SK-N-SH (cell line): ENCODE results near the gene MRPS21. TPM values are rescaled to one million over a fixed set of nuclear protein-coding genes. Genes with fewer than 3 reads are reported as not detected.

Source experiments
- CTCF ChIA-PET: fragments of 300-600, 350-600 bp; formaldehyde crosslinking; extraction: SDS; loops from one replicate; lab custom pipeline; 2021; lab: Yijun Ruan, JAX
- POLR2A ChIA-PET: fragments of 350-600 bp; sonication (Branson Sonifier 250); formaldehyde crosslinking; extraction: SDS; loops from one replicate; lab custom pipeline; 2020; ENCODE audit warnings: antibody characterized with exemption, inconsistent platforms; lab: Yijun Ruan, JAX
- DNase-seq: peaks from one replicate; pipeline ENCODE4 v3.0.0; 2012
- H2AFZ ChIP-seq: fragments of 200-600 bp; sonication (generic); 2 replicates; pipeline ENCODE4 v1.8.1; 2016; ENCODE audit warnings: antibody characterized with exemption, mild to moderate bottlenecking, low read depth
- H3F3A ChIP-seq: fragments of 200-600 bp; sonication (generic); replicated peaks from 2 replicates; pipeline ENCODE3; 2016; ENCODE audit warnings: antibody characterized with exemption, mild to moderate bottlenecking; ENCODE audit not compliant: insufficient read depth
- H3K27ac ChIP-seq, 2 experiments: fragments of 200-500 bp in 1 of 2; fragments of 200-600 bp in 1 of 2; sonication (Bioruptor generic) in 1 of 2; sonication (generic), shearing (Covaris generic) in 1 of 2; 2 replicates each; pipeline versions ENCODE4 v1.5.1 to v1.6.1; 2014 to 2016; ENCODE audit warnings: low read depth in 2 of 2, inconsistent platforms in 1 of 2, low read length in 1 of 2, mild to moderate bottlenecking in 1 of 2, mixed read lengths in 1 of 2
- H3K27me3 ChIP-seq: fragments of 200-600 bp; sonication (generic), shearing (Covaris generic); 2 replicates; pipeline ENCODE4 v1.6.1; 2016; ENCODE audit warnings: mixed run types; ENCODE audit not compliant: insufficient read depth
- H3K36me3 ChIP-seq, 2 experiments: fragments of 200-500 bp in 1 of 2; fragments of 200-600 bp in 1 of 2; sonication (Bioruptor generic) in 1 of 2; sonication (generic) in 1 of 2; replicated peaks in 1 of 2; 2 replicates each; pipeline versions ENCODE3 to v1.5.1; 2014 to 2016; ENCODE audit warnings: low read length in 1 of 2, mild to moderate bottlenecking in 1 of 2; ENCODE audit not compliant: insufficient read depth in 2 of 2, control insufficient read depth in 1 of 2
- H3K4me1 ChIP-seq, 2 experiments: fragments of 200-500 bp in 1 of 2; fragments of 200-600 bp in 1 of 2; sonication (Bioruptor generic) in 1 of 2; sonication (generic), shearing (Covaris generic) in 1 of 2; 2 replicates each; pipeline versions ENCODE4 v1.5.1 to v1.6.1; 2014 to 2016; ENCODE audit warnings: low read depth in 1 of 2, low read length in 1 of 2, mixed run types in 1 of 2; ENCODE audit not compliant: insufficient read depth in 2 of 2, control insufficient read depth in 1 of 2
- H3K4me2 ChIP-seq: fragments of 200-600 bp; sonication (generic), shearing (Covaris generic); 2 replicates; pipeline ENCODE4 v1.6.1; 2017; ENCODE audit warnings: mixed run types
- H3K4me3 ChIP-seq, 2 experiments: fragments of 200-500 bp in 1 of 2; fragments of 200-600 bp in 1 of 2; sonication (Bioruptor generic) in 1 of 2; sonication (generic), shearing (Covaris generic) in 1 of 2; 2 replicates each; pipeline versions ENCODE4 v1.5.1 to v1.8.1; 2014 to 2016; ENCODE audit warnings: low read depth in 2 of 2, inconsistent platforms in 1 of 2, low read length in 1 of 2, mild to moderate bottlenecking in 1 of 2, mixed read lengths in 1 of 2, moderate library complexity in 1 of 2
- H3K79me2 ChIP-seq: fragments of 200-600 bp; sonication (generic); 2 replicates; pipeline ENCODE4 v1.8.1; 2017; ENCODE audit warnings: mild to moderate bottlenecking; ENCODE audit not compliant: insufficient read depth
- H3K9ac ChIP-seq: fragments of 200-600 bp; sonication (generic); 2 replicates; pipeline ENCODE4 v1.6.1; 2017; ENCODE audit warnings: mixed run types
- H3K9me2 ChIP-seq: fragments of 200-600 bp; sonication (generic); 2 replicates; pipeline ENCODE4 v1.6.1; 2017; ENCODE audit warnings: mixed run types
- H3K9me3 ChIP-seq: fragments of 200-600 bp; sonication (generic); 2 replicates; pipeline ENCODE4 v1.6.1; 2017; ENCODE audit warnings: mixed run types, mild to moderate bottlenecking, moderate library complexity
- H4K20me1 ChIP-seq: fragments of 200-600 bp; sonication (generic); 2 replicates; pipeline ENCODE4 v1.6.1; 2017; ENCODE audit warnings: mild to moderate bottlenecking, mixed run types; ENCODE audit not compliant: insufficient read depth
- ELF1 ChIP-seq: IDR thresholded peaks from 2 replicates; pipeline ENCODE4 v1.4.0; 2012
- EP300 ChIP-seq, 2 experiments: IDR thresholded peaks; 2 replicates each; pipeline versions ENCODE4 v1.4.0 to v1.6.1; 2012; ENCODE audit warnings: borderline replicate concordance in 1 of 2, low read depth in 1 of 2, low read length in 1 of 2
- FOXM1 ChIP-seq: IDR thresholded peaks from 2 replicates; pipeline ENCODE4 v1.4.0; 2012; ENCODE audit warnings: low read depth, mild to moderate bottlenecking
- GATA2 ChIP-seq: sonication (generic); formaldehyde crosslinking; IDR thresholded peaks from 2 replicates; pipeline ENCODE4 v1.5.0; 2020; ENCODE audit warnings: mild to moderate bottlenecking, missing genetic modification reagents
- IRF3 ChIP-seq: fragments of 150-350 bp; IDR thresholded peaks from 2 replicates; pipeline ENCODE4 v1.6.1; 2016; ENCODE audit warnings: mild to moderate bottlenecking, low read depth, low read length
- MXI1 ChIP-seq: IDR thresholded peaks from 2 replicates; pipeline ENCODE4 v1.6.1; 2012; ENCODE audit warnings: mild to moderate bottlenecking, low read depth, low read length, improper control_type of control experiment
- NFIC ChIP-seq: IDR thresholded peaks from 2 replicates; pipeline ENCODE4 v1.4.0; 2012; ENCODE audit warnings: borderline replicate concordance
- REST ChIP-seq: IDR thresholded peaks from 2 replicates; pipeline ENCODE4 v1.6.1; 2012; ENCODE audit warnings: mild to moderate bottlenecking, low read depth, low read length, moderate library complexity
- TCF12 ChIP-seq: IDR thresholded peaks from 2 replicates; pipeline ENCODE4 v1.4.0; 2012
- WGBS: methylation state at CpG from one replicate; pipeline ENCODE4 v1.1.6; 2017; ENCODE audit warnings: low lambda C conversion rate; 5-methylcytosine and 5-hydroxymethylcytosine counted together
- polyA plus RNA-seq, 3 experiments: library from polyadenylated mRNA; depleted of rRNA; stranded (reverse); fragments of >200 nt; gene quantifications; 2 replicates each; pipeline ENCODE4 v1.2.3, GENCODE V29; 2012
- TF ChIP-seq, protein P1 (sequence below): fragments of 200-600 bp; sonication (generic); IDR thresholded peaks from 2 replicates; pipeline ENCODE4 v1.6.1; 2017; ENCODE audit warnings: antibody characterized with exemption, mild to moderate bottlenecking, moderate library complexity

Gene MRPS21
- polyA plus RNA-seq, 1 of the 3 experiments (the other 2 are of a cell fraction): 136 TPM

- CTCF ChIA-PET: interaction anchor here (1.9 kb wide), 1 partner anchor 47 kb away, joined by 7 read pairs; no protein-coding TSS in a partner anchor
- DNase-seq: no peak
- Histone ChIP-seq H3K9me3 (no peaks in the 10 kb centered on the region), H3K36me3 (peaks cover 41 to 53% of the 10 kb centered on the region in 2 experiments), H3F3A (peaks cover 3% of the 10 kb centered on the region), H3K4me2 (no peak overlapping the region), H3K27ac (no peak overlapping the region), H3K4me1 (no peaks in the 10 kb centered on the region; a peak in 1 of 4 replicates), H3K9ac (no peak overlapping the region), H2AFZ (no peak overlapping the region), H3K4me3 (no peak overlapping the region), H3K9me2 (no peaks in the 10 kb centered on the region), H3K79me2 (peaks cover 38% of the 10 kb centered on the region; the same call in 1 of the 2 replicates), H3K27me3 (no peaks in the 10 kb centered on the region), H4K20me1 (peaks cover 3% of the 10 kb centered on the region; the same call in 1 of the 2 replicates)
- WGBS: 96% methylated on average over 6 of the region's 6 CpGs
- TF ChIP-seq MXI1 (no peak), NFIC (no peak), EP300 (IDR thresholded peaks at IDR 0.05; ENCODE audit: borderline replicate concordance in 1 of 2, low read depth in 1 of 2, low read length in 1 of 2) (no peak), TCF12 (no peak), GATA2 (CRISPR knock-in tag) (no peak), IRF3 (no peak), ELF1 (no peak), REST (no peak), FOXM1 (no peak)
- TF ChIP-seq, protein P1, sequence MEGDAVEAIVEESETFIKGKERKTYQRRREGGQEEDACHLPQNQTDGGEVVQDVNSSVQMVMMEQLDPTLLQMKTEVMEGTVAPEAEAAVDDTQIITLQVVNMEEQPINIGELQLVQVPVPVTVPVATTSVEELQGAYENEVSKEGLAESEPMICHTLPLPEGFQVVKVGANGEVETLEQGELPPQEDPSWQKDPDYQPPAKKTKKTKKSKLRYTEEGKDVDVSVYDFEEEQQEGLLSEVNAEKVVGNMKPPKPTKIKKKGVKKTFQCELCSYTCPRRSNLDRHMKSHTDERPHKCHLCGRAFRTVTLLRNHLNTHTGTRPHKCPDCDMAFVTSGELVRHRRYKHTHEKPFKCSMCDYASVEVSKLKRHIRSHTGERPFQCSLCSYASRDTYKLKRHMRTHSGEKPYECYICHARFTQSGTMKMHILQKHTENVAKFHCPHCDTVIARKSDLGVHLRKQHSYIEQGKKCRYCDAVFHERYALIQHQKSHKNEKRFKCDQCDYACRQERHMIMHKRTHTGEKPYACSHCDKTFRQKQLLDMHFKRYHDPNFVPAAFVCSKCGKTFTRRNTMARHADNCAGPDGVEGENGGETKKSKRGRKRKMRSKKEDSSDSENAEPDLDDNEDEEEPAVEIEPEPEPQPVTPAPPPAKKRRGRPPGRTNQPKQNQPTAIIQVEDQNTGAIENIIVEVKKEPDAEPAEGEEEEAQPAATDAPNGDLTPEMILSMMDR: no peak
- POLR2A ChIA-PET: interaction anchor here (0.6 kb wide), 1 partner anchor 13 kb away, joined by 3 read pairs; no protein-coding TSS in a partner anchor
These were observed 8.7 kb downstream of the MRPS21 start for GRCh38 chr1:150302338-150302737.
